Caco-2 (cell line): ENCODE data around the gene LNPEP. TPM values are rescaled to one million over a fixed set of nuclear protein-coding genes. Genes with fewer than 3 reads are reported as not detected.
"Not testable (repeated sequence)": the region's sequence is repeated elsewhere in the genome, so short reads cannot be mapped to it uniquely, and the experiment has no call there.

ENCODE experiments used
- BruUV-seq: library from RNA; stranded (reverse); fragments of 400-500 nt; replicated peaks from 2 replicates; lab custom pipeline; 2021; lab: Mats Ljungman, UMichigan
- CTCF ChIA-PET: fragments of 300-600 bp; sonication (Branson Sonifier 250); formaldehyde crosslinking; loops from one replicate; lab custom pipeline; 2022; ENCODE audit warnings: antibody characterized with exemption; lab: Charles Lee
- POLR2A ChIA-PET: fragments of 300-600 bp; sonication (Branson Sonifier 250); formaldehyde crosslinking; loops from one replicate; lab custom pipeline; 2022; ENCODE audit warnings: antibody characterized with exemption; lab: Charles Lee
- DNase-seq, 2 experiments: peaks; one replicate each; pipeline versions ENCODE4 v3.0.0 to v3.0.0-alpha.2; 2020 to 2022
- H3K27me3 ChIP-seq: replicated peaks from 2 replicates; pipeline ENCODE4 v1.6.0; 2011; ENCODE audit warnings: low read length; ENCODE audit not compliant: control insufficient read depth, insufficient read depth
- H3K36me3 ChIP-seq: 2 replicates; pipeline ENCODE4 v1.5.1; 2011; ENCODE audit warnings: low read length; ENCODE audit not compliant: control insufficient read depth, insufficient read depth
- H3K4me1 ChIP-seq: fragments of 250-450 bp; sonication (Bioruptor Pico); 2 replicates; pipeline ENCODE4 v1.5.1; 2020; ENCODE audit warnings: mild to moderate bottlenecking
- H3K4me3 ChIP-seq: 2 replicates; pipeline ENCODE4 v1.5.1; 2011; ENCODE audit warnings: low read depth, mild to moderate bottlenecking, control low read depth, low read length
- H3K9me3 ChIP-seq: fragments of 250-450 bp; sonication (Bioruptor Pico); 2 replicates; pipeline ENCODE4 v1.5.1; 2020; ENCODE audit warnings: mild to moderate bottlenecking, moderate library complexity
- H3K27ac Mint-ChIP-seq: one replicate; pipeline ENCODE4 v1.8.0; 2022; ENCODE audit warnings: mixed read lengths; ENCODE audit not compliant: unreplicated experiment
- H3K27me3 Mint-ChIP-seq: one replicate; pipeline ENCODE4 v1.8.0; 2022; ENCODE audit warnings: mixed read lengths; ENCODE audit not compliant: insufficient read depth, unreplicated experiment
- H3K36me3 Mint-ChIP-seq: one replicate; pipeline ENCODE4 v1.8.0; 2022; ENCODE audit warnings: mild to moderate bottlenecking, mixed read lengths; ENCODE audit not compliant: insufficient read depth, unreplicated experiment
- H3K4me1 Mint-ChIP-seq: one replicate; pipeline ENCODE4 v1.8.0; 2022; ENCODE audit warnings: low read depth, mixed read lengths; ENCODE audit not compliant: unreplicated experiment
- H3K4me3 Mint-ChIP-seq: one replicate; pipeline ENCODE4 v1.8.0; 2022; ENCODE audit warnings: mild to moderate bottlenecking, moderate library complexity, mixed read lengths; ENCODE audit not compliant: unreplicated experiment
- H3K9me3 Mint-ChIP-seq: one replicate; pipeline ENCODE4 v1.8.0; 2022; ENCODE audit warnings: mixed read lengths; ENCODE audit not compliant: unreplicated experiment
- CTCF ChIP-seq, 2 experiments: fragments of 200-600 bp in 1 of 2; IDR thresholded peaks; 1 replicate in 1 of 2; 2 replicates in 1 of 2; pipeline versions ENCODE4 v1.5.1 to v1.8.0; 2011 to 2022; ENCODE audit warnings: antibody characterized with exemption in 1 of 2, control low read depth in 1 of 2, inconsistent platforms in 1 of 2, low read depth in 1 of 2, low read length in 1 of 2, mild to moderate bottlenecking in 1 of 2, moderate library complexity in 1 of 2; ENCODE audit not compliant: insufficient read depth in 1 of 2, severe bottlenecking in 1 of 2, unreplicated experiment in 1 of 2
- intact Hi-C: fragments of 100-400 bp; cut with micrococcal nuclease; formaldehyde crosslinking; loops from one replicate; pipeline ENCODE4 v1.10.0; 2022; ENCODE audit not compliant: unreplicated experiment
- total RNA-seq: library from RNA; stranded (reverse); gene quantifications from 2 replicates; pipeline ENCODE4 v1.2.3, GENCODE V29; 2022

LNPEP gene
- total RNA-seq, 1 experiment from 2014 or later = 21.4 TPM

GRCh38 chr5:96930058-96930457 lies 5.8 kb upstream of the LNPEP start:
- H3K27ac Mint-ChIP-seq = no peak overlapping the region
- peaks cover 9% of the 10 kb centered on the region for H3K36me3 Mint-ChIP-seq
- no peaks in the 10 kb centered on the region for H3K9me3 ChIP-seq
- no peaks in the 10 kb centered on the region for H3K36me3 ChIP-seq
- intact Hi-C loops = loop anchor here (10.0 kb wide), 2 partner anchors 315 to 1995 kb away; partner anchors contain the start of gene CHD1
- DNase-seq = no peak
- BruUV-seq = no TSS peak
- H3K27me3 ChIP-seq = no peaks in the 10 kb centered on the region
- H3K4me3 Mint-ChIP-seq = no peak overlapping the region
- ChIA-PET POLR2A (no interaction called here), CTCF (no interaction called here)
- peaks cover 8% of the 10 kb centered on the region; the same call in 1 of the 2 replicates for H3K4me1 ChIP-seq
- no peak for TF ChIP-seq CTCF (IDR thresholded peaks at IDR 0.05; ENCODE audit: insufficient read depth in 1 of 2, low read depth in 1 of 2, low read length in 1 of 2, severe bottlenecking in 1 of 2, unreplicated experiment in 1 of 2)
- H3K27me3 Mint-ChIP-seq = no peaks in the 10 kb centered on the region
- peaks cover 17% of the 10 kb centered on the region for H3K4me1 Mint-ChIP-seq
- no peaks in the 10 kb centered on the region for H3K9me3 Mint-ChIP-seq
- H3K4me3 ChIP-seq = no peak overlapping the region

GRCh38 chr5:96930589-96930988 lies 5.3 kb upstream of the LNPEP start:
- H3K4me3 Mint-ChIP-seq = no peak overlapping the region
- H3K27me3 Mint-ChIP-seq = no peaks in the 10 kb centered on the region
- intact Hi-C loops = loop anchor here (10.0 kb wide), 2 partner anchors 316 to 1994 kb away; partner anchors contain the start of gene CHD1
- no peak for DNase-seq
- H3K9me3 ChIP-seq = no peaks in the 10 kb centered on the region
- H3K4me3 ChIP-seq = no peak overlapping the region
- POLR2A ChIA-PET = no interaction called here
- H3K36me3 Mint-ChIP-seq = peaks cover 13% of the 10 kb centered on the region
- no TSS peak for BruUV-seq
- H3K36me3 ChIP-seq = no peaks in the 10 kb centered on the region
- no peaks in the 10 kb centered on the region for H3K27me3 ChIP-seq
- CTCF ChIA-PET = no interaction called here
- peaks cover 8% of the 10 kb centered on the region; the same call in 1 of the 2 replicates for H3K4me1 ChIP-seq
- H3K4me1 Mint-ChIP-seq = peaks cover 17% of the 10 kb centered on the region
- no peaks in the 10 kb centered on the region for H3K9me3 Mint-ChIP-seq
- TF ChIP-seq CTCF (IDR thresholded peaks at IDR 0.05; ENCODE audit: insufficient read depth in 1 of 2, low read depth in 1 of 2, low read length in 1 of 2, severe bottlenecking in 1 of 2, unreplicated experiment in 1 of 2) = no peak
- H3K27ac Mint-ChIP-seq = no peak overlapping the region

- POLR2A ChIA-PET, H3K4me1 ChIP-seq, H3K27me3 ChIP-seq, H3K27ac Mint-ChIP-seq, H3K9me3 Mint-ChIP-seq, H3K27me3 Mint-ChIP-seq, H3K4me3 Mint-ChIP-seq, H3K4me3 ChIP-seq, H3K9me3 ChIP-seq, H3K36me3 ChIP-seq, DNase-seq, BruUV-seq: not testable (repeated sequence)
- Mint-ChIP-seq H3K4me1 (peaks cover 17% of the 10 kb centered on the region), H3K36me3 (peaks cover 17% of the 10 kb centered on the region)
- intact Hi-C loops = loop anchor here (10.0 kb wide), 2 partner anchors 316 to 1994 kb away; partner anchors contain the start of gene CHD1
- CTCF ChIA-PET = interaction anchor here (0.6 kb wide), 1 partner anchor 198 kb away, joined by 4 read pairs; no protein-coding TSS in a partner anchor
Observed at GRCh38 chr5:96931037-96931436, 4.8 kb upstream of the LNPEP start.
